GM20431 (cell line): Measurements from ENCODE around the gene CPSF6.
"Not testable (repeated sequence)": the region's sequence is repeated elsewhere in the genome, so short reads cannot be mapped to it uniquely, and the experiment has no call there.

Source experiments
- in situ Hi-C: fragments of 300-500 bp; cut with MseI, MboI; formaldehyde crosslinking; loops from one replicate; pipeline ENCODE4 v1.15.0; 2020; ENCODE audit warnings: low sequenced_read_pairs; ENCODE audit not compliant: unreplicated experiment

The CPSF6 gene

GRCh38 chr12:69313209-69313608, 73.8 kb downstream of the CPSF6 start:
- in situ Hi-C loops: no loop called here

GRCh38 chr12:69316784-69317183, 77.4 kb downstream of the CPSF6 start:
- in situ Hi-C loops: not testable (repeated sequence)

- in situ Hi-C loops: not testable (repeated sequence)
Measured at GRCh38 chr12:69317233-69317632, 77.9 kb downstream of the CPSF6 start.

GRCh38 chr12:69318225-69318624, 78.9 kb downstream of the CPSF6 start:
- in situ Hi-C loops: no loop called here

GRCh38 chr12:69321351-69321750, 82.0 kb downstream of the CPSF6 start:
- in situ Hi-C loops: no loop called here
